Stimulated activated naive CD8-positive, alpha-beta T cell treated with anti-CD3 and anti-CD28 coated beads, Interleukin-15, amount 100 ng/mL, for 72 hours (primary cell): ENCODE data around the gene ARMC3.
A peak's percentile ranks its signal among the peaks of the same experiment; 100 is the strongest.
"Not testable (repeated sequence)": the region's sequence is repeated elsewhere in the genome, so short reads cannot be mapped to it uniquely, and the experiment has no call there.

Source experiments
- ATAC-seq: fragments of 150-1000 bp; cut with Tn5 transposase; 2 replicates; pipeline ENCODE4 v1.10.0; 2021; ENCODE audit warnings: mild to moderate bottlenecking, moderate library complexity
- DNase-seq, 2 donors: peaks; one replicate each; pipeline ENCODE4 v3.0.0; 2021 to 2022
- H3K27ac Mint-ChIP-seq, 2 donors: one replicate each; pipeline ENCODE4 v1.8.0; 2022; ENCODE audit warnings: mild to moderate bottlenecking in 2 of 2, mixed read lengths in 2 of 2, moderate library complexity in 2 of 2
- H3K27me3 Mint-ChIP-seq: one replicate; pipeline ENCODE4 v1.8.0; 2022; ENCODE audit warnings: mixed read lengths
- H3K4me1 Mint-ChIP-seq: one replicate; pipeline ENCODE4 v1.8.0; 2022; ENCODE audit warnings: mild to moderate bottlenecking, mixed read lengths
- H3K4me3 Mint-ChIP-seq, 2 donors: one replicate each; pipeline ENCODE4 v1.8.0; 2022; ENCODE audit warnings: mild to moderate bottlenecking in 2 of 2, mixed read lengths in 2 of 2, moderate library complexity in 1 of 2
- H3K9me3 Mint-ChIP-seq, 2 donors: one replicate each; pipeline ENCODE4 v1.8.0; 2022; ENCODE audit warnings: mixed read lengths in 2 of 2

ARMC3 gene

GRCh38 chr10:22927661-22928403 is at the start of gene ARMC3:
Gene ARMC3 (plus strand): TSS chr10:22928053. CDS start chr10:22931997, 3,944 bp downstream.
- no peaks in the 10 kb centered on the region for H3K4me1 Mint-ChIP-seq
- peak within 1 kb of the TSS in 1 of 2 donors; percentile 82 for H3K27ac Mint-ChIP-seq
- H3K9me3 Mint-ChIP-seq = no peaks in the 10 kb centered on the region
- DNase-seq (peak; percentile 72 to 81), ATAC-seq (peak; percentile 97)
- H3K4me3 Mint-ChIP-seq = no peak within 1 kb of the TSS
- no peaks in the 10 kb centered on the region for H3K27me3 Mint-ChIP-seq

GRCh38 chr10:22891797-22892196 is 36.1 kb upstream of the ARMC3 start:
- Mint-ChIP-seq H3K4me3 (no peak overlapping the region), H3K9me3 (peaks cover 37 to 43% of the 10 kb centered on the region in 2 donors), H3K27me3 (no peaks in the 10 kb centered on the region), H3K27ac (peak overlapping the region in 1 of 2 donors; percentile 58), H3K4me1 (no peaks in the 10 kb centered on the region)
- DNase-seq (no peak), ATAC-seq (no peak)

- no peaks in the 10 kb centered on the region for H3K27me3 Mint-ChIP-seq
- ATAC-seq (no peak), DNase-seq (no peak)
- H3K9me3 Mint-ChIP-seq = peaks cover 19 to 26% of the 10 kb centered on the region in 2 donors
- no peak overlapping the region for H3K4me3 Mint-ChIP-seq
- H3K4me1 Mint-ChIP-seq = no peaks in the 10 kb centered on the region
- H3K27ac Mint-ChIP-seq = no peak overlapping the region
Observed at GRCh38 chr10:22893781-22894180, 34.1 kb upstream of the ARMC3 start.

GRCh38 chr10:22894714-22895113 is 33.1 kb upstream of the ARMC3 start:
- Mint-ChIP-seq H3K27me3 (no peaks in the 10 kb centered on the region), H3K4me1 (no peaks in the 10 kb centered on the region), H3K9me3 (peaks cover 18 to 32% of the 10 kb centered on the region in 2 donors), H3K4me3 (no peak overlapping the region), H3K27ac (no peak overlapping the region)
- no peak for ATAC-seq
- no peak for DNase-seq

GRCh38 chr10:22895252-22895651 is 32.6 kb upstream of the ARMC3 start:
- Mint-ChIP-seq H3K4me3 (no peak overlapping the region), H3K9me3 (peaks cover 18 to 36% of the 10 kb centered on the region in 2 donors), H3K4me1 (no peaks in the 10 kb centered on the region), H3K27ac (no peak overlapping the region), H3K27me3 (no peaks in the 10 kb centered on the region)
- DNase-seq = no peak
- ATAC-seq = no peak

- Mint-ChIP-seq H3K4me3 (no peak overlapping the region), H3K9me3 (peaks cover 9 to 33% of the 10 kb centered on the region in 2 donors), H3K27me3 (no peaks in the 10 kb centered on the region), H3K4me1 (no peaks in the 10 kb centered on the region), H3K27ac (no peak overlapping the region)
- no peak for DNase-seq
- ATAC-seq = no peak
Observed at GRCh38 chr10:22897371-22897770, 30.5 kb upstream of the ARMC3 start.

GRCh38 chr10:22899307-22899706 is 28.5 kb upstream of the ARMC3 start:
- Mint-ChIP-seq H3K4me3 (no peak overlapping the region), H3K9me3 (peaks cover 4 to 29% of the 10 kb centered on the region in 2 donors), H3K27ac (no peak overlapping the region), H3K4me1 (no peaks in the 10 kb centered on the region), H3K27me3 (no peaks in the 10 kb centered on the region)
- DNase-seq (no peak), ATAC-seq (no peak)

- no peaks in the 10 kb centered on the region for H3K27me3 Mint-ChIP-seq
- DNase-seq (no peak), ATAC-seq (no peak)
- no peaks in the 10 kb centered on the region for H3K4me1 Mint-ChIP-seq
- peaks cover 4 to 29% of the 10 kb centered on the region in 2 donors for H3K9me3 Mint-ChIP-seq
- no peak overlapping the region for H3K27ac Mint-ChIP-seq
- H3K4me3 Mint-ChIP-seq = no peak overlapping the region
Observed at GRCh38 chr10:22899775-22900174, 28.1 kb upstream of the ARMC3 start.

- no peak for DNase-seq
- H3K27me3 Mint-ChIP-seq = no peaks in the 10 kb centered on the region
- no peak overlapping the region for H3K27ac Mint-ChIP-seq
- no peak for ATAC-seq
- H3K4me3 Mint-ChIP-seq = no peak overlapping the region
- H3K9me3 Mint-ChIP-seq = peaks cover 4 to 29% of the 10 kb centered on the region in 2 donors
- H3K4me1 Mint-ChIP-seq = no peaks in the 10 kb centered on the region
Observed at GRCh38 chr10:22900841-22901601, 26.8 kb upstream of the ARMC3 start.

- H3K27ac Mint-ChIP-seq, H3K27me3 Mint-ChIP-seq, ATAC-seq, H3K4me1 Mint-ChIP-seq, DNase-seq, H3K4me3 Mint-ChIP-seq: not testable (repeated sequence)
- H3K9me3 Mint-ChIP-seq = peaks cover 4 to 29% of the 10 kb centered on the region in 2 donors
Observed at GRCh38 chr10:22902147-22902546, 25.7 kb upstream of the ARMC3 start.

GRCh38 chr10:22903694-22904093 is 24.2 kb upstream of the ARMC3 start:
- Mint-ChIP-seq H3K27me3 (no peaks in the 10 kb centered on the region), H3K4me1 (no peaks in the 10 kb centered on the region), H3K9me3 (peaks cover 13 to 43% of the 10 kb centered on the region in 2 donors), H3K4me3 (no peak overlapping the region), H3K27ac (no peak overlapping the region)
- ATAC-seq (no peak), DNase-seq (no peak)

GRCh38 chr10:22906767-22907166 is 21.1 kb upstream of the ARMC3 start:
- ATAC-seq = no peak
- Mint-ChIP-seq H3K4me3 (no peak overlapping the region), H3K27ac (no peak overlapping the region), H3K4me1 (no peaks in the 10 kb centered on the region), H3K9me3 (peaks cover 27 to 44% of the 10 kb centered on the region in 2 donors), H3K27me3 (no peaks in the 10 kb centered on the region)
- no peak for DNase-seq

- H3K27ac Mint-ChIP-seq = no peak overlapping the region
- H3K9me3 Mint-ChIP-seq = peaks cover 27 to 37% of the 10 kb centered on the region in 2 donors
- no peak overlapping the region for H3K4me3 Mint-ChIP-seq
- DNase-seq = no peak
- H3K27me3 Mint-ChIP-seq = no peaks in the 10 kb centered on the region
- peaks cover 4% of the 10 kb centered on the region for H3K4me1 Mint-ChIP-seq
- ATAC-seq = no peak
Observed at GRCh38 chr10:22908837-22909236, 19.0 kb upstream of the ARMC3 start.

- not testable (repeated sequence) for H3K27ac Mint-ChIP-seq, ATAC-seq, DNase-seq, H3K27me3 Mint-ChIP-seq, H3K4me3 Mint-ChIP-seq, H3K4me1 Mint-ChIP-seq
- peaks cover 27 to 37% of the 10 kb centered on the region in 2 donors for H3K9me3 Mint-ChIP-seq
Observed at GRCh38 chr10:22909673-22910072, 18.2 kb upstream of the ARMC3 start.

- ATAC-seq (no peak), DNase-seq (no peak)
- Mint-ChIP-seq H3K9me3 (peaks cover 27 to 37% of the 10 kb centered on the region in 2 donors), H3K4me1 (peaks cover 4% of the 10 kb centered on the region), H3K4me3 (no peak overlapping the region), H3K27ac (no peak overlapping the region), H3K27me3 (no peaks in the 10 kb centered on the region)
Observed at GRCh38 chr10:22911067-22911466, 16.8 kb upstream of the ARMC3 start.
